ENCODE measurements around the gene IL18BP. TPM values are rescaled to one million over a fixed set of nuclear protein-coding genes. Genes with fewer than 3 reads are reported as not detected.

Gene IL18BP
- total RNA-seq, 2 experiments from 2014 or later: 14.7 to 16.8 TPM

- Mint-ChIP-seq H3K27ac (no peak overlapping the region), H3K4me1 (ENCODE audit: low read depth) (no peaks in the 10 kb centered on the region), H3K27me3 (no peaks in the 10 kb centered on the region), H3K36me3 (ENCODE audit: low read depth) (peaks cover 51% of the 10 kb centered on the region), H3K4me3 (no peak overlapping the region), H3K9me3 (no peaks in the 10 kb centered on the region)
- CTCF ChIA-PET: no interaction called here
- DNase-seq: no peak
- POLR2A ChIA-PET: no interaction called here
- ATAC-seq (ENCODE audit: poor library complexity): no peak
- H3K27me3 ChIP-seq (ENCODE audit: control insufficient read depth in 1 of 2, insufficient read depth in 2 of 2, low read length in 2 of 2): no peaks in the 10 kb centered on the region
- H3K4me1 ChIP-seq (ENCODE audit: insufficient read depth, low read length): no peaks in the 10 kb centered on the region
- no peaks in the 10 kb centered on the region for H3K9me3 ChIP-seq (ENCODE audit: control insufficient read depth in 1 of 2, insufficient read depth in 1 of 2, low read length in 2 of 2)
- no peak overlapping the region for H3K4me3 ChIP-seq (ENCODE audit: low read length)
- intact Hi-C loops (cut with DNase I, micrococcal nuclease): no loop called here
- H3K36me3 ChIP-seq (ENCODE audit: insufficient read depth, low read length): peaks cover 21% of the 10 kb centered on the region
- H3K27ac ChIP-seq (ENCODE audit: low read depth in 1 of 2, low read length in 2 of 2): no peak overlapping the region
- no peak for TF ChIP-seq CTCF (IDR thresholded peaks at IDR 0.05)
These were observed 10.7 kb upstream of the IL18BP start for GRCh38 chr11:71988050-71988449.

DNA sequence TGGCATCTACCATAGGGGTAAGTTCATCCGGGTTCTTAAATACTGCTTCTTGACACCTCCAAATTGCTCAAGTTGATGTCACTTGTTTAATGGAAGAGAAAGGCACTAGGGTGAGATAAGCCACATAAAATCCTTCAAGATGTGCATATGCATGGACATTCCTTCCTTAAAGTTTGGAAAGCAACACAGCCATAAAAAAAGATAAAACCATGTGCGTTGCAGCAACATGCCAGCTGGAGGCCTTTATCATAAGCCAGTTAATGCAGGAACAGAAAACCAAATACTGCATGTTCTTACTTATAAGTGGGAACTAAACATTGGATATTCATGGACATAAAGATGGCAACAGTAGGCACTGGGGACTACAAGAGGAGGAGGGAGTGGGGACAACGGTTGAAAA lies 8.0 kb upstream of the IL18BP start:
- Mint-ChIP-seq H3K36me3 (ENCODE audit: low read depth) (peaks cover 39% of the 10 kb centered on the region), H3K9me3 (no peaks in the 10 kb centered on the region), H3K27ac (no peak overlapping the region), H3K4me3 (no peak overlapping the region), H3K27me3 (no peaks in the 10 kb centered on the region), H3K4me1 (ENCODE audit: low read depth) (no peaks in the 10 kb centered on the region)
- TF ChIP-seq CTCF (IDR thresholded peaks at IDR 0.05): no peak
- no peak for DNase-seq
- H3K27ac ChIP-seq (ENCODE audit: low read depth in 1 of 2, low read length in 2 of 2): no peak overlapping the region
- H3K36me3 ChIP-seq (ENCODE audit: insufficient read depth, low read length): peaks cover 10% of the 10 kb centered on the region
- H3K4me3 ChIP-seq (ENCODE audit: low read length): no peak overlapping the region
- no peaks in the 10 kb centered on the region for H3K27me3 ChIP-seq (ENCODE audit: control insufficient read depth in 1 of 2, insufficient read depth in 2 of 2, low read length in 2 of 2)
- no peaks in the 10 kb centered on the region for H3K4me1 ChIP-seq (ENCODE audit: insufficient read depth, low read length)
- CTCF ChIA-PET: no interaction called here
- no peaks in the 10 kb centered on the region for H3K9me3 ChIP-seq (ENCODE audit: control insufficient read depth in 1 of 2, insufficient read depth in 1 of 2, low read length in 2 of 2)
- intact Hi-C loops (cut with DNase I, micrococcal nuclease): no loop called here
- POLR2A ChIA-PET: no interaction called here
- ATAC-seq (ENCODE audit: poor library complexity): no peak

GRCh38 chr11:71991494-71991893 lies 7.2 kb upstream of the IL18BP start:
- peaks cover 32% of the 10 kb centered on the region for H3K36me3 Mint-ChIP-seq (ENCODE audit: low read depth)
- Histone ChIP-seq H3K27ac (ENCODE audit: low read depth in 1 of 2, low read length in 2 of 2) (no peak overlapping the region), H3K36me3 (ENCODE audit: insufficient read depth, low read length) (peaks cover 7% of the 10 kb centered on the region), H3K4me3 (ENCODE audit: low read length) (no peak overlapping the region), H3K4me1 (ENCODE audit: insufficient read depth, low read length) (no peaks in the 10 kb centered on the region), H3K9me3 (ENCODE audit: control insufficient read depth in 1 of 2, insufficient read depth in 1 of 2, low read length in 2 of 2) (no peaks in the 10 kb centered on the region), H3K27me3 (ENCODE audit: control insufficient read depth in 1 of 2, insufficient read depth in 2 of 2, low read length in 2 of 2) (no peaks in the 10 kb centered on the region)
- TF ChIP-seq CTCF (IDR thresholded peaks at IDR 0.05): no peak
- ATAC-seq (ENCODE audit: poor library complexity): no peak
- intact Hi-C loops (cut with DNase I, micrococcal nuclease): no loop called here
- no peaks in the 10 kb centered on the region for H3K27me3 Mint-ChIP-seq
- no peaks in the 10 kb centered on the region for H3K4me1 Mint-ChIP-seq (ENCODE audit: low read depth)
- no peak overlapping the region for H3K4me3 Mint-ChIP-seq
- no peak overlapping the region for H3K27ac Mint-ChIP-seq
- ChIA-PET CTCF (no interaction called here), POLR2A (no interaction called here)
- DNase-seq: peak in 3 of 14 experiments; percentile 14 to 63 (median 50)
- no peaks in the 10 kb centered on the region for H3K9me3 Mint-ChIP-seq
